Measurements from ENCODE around the gene TRIML1.

Gene TRIML1

DNA sequence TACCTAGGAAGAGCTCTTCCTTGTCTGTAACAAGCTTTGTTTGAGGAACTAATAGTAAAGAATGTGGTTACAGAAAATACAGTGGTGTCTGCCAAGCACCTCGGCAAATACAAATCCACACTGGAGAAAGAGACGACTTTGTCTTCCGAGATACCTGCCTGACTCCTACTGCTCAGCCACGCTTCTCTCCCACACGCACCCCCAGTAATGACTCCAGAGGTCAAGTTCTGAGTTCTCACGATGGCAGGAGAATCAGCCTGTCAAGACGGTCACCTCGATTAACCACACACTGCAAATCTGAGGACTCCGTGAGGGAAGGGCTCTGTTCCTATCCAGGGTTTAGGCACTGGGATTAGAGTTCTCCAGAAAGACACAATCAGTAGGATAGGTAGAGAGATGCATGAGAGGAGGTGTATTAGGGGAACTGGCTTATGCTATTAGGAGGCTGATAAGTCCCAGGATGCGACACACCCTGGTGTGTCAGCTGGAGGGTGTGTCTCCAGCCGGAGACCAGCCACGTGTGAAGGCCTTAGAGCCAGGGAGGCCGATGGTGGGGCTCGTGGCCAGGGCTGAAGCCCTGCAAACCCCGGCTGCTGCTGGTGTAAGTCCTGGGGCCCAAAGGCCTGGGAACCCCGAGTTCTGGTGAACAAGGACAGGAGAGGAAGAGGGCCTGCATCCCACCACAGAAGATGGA, 21.5 kb upstream of the TRIML1 start:
- no peaks in the 10 kb centered on the region for H3K9me3 ChIP-seq (ENCODE audit: control insufficient read depth in 1 of 2, low read length in 2 of 2)
- H3K4me3 ChIP-seq (ENCODE audit: low read depth in 1 of 2, low read length in 2 of 2), result no peak overlapping the region
- H3K4me1 ChIP-seq (ENCODE audit: control insufficient read depth in 1 of 2, insufficient read depth in 2 of 2, low read length in 2 of 2), result no peaks in the 10 kb centered on the region
- H3K36me3 ChIP-seq (ENCODE audit: control insufficient read depth in 1 of 2, insufficient read depth in 2 of 2, low read length in 2 of 2), result no peaks in the 10 kb centered on the region
- no peaks in the 10 kb centered on the region for H3K27me3 ChIP-seq (ENCODE audit: control insufficient read depth in 1 of 2, insufficient read depth in 2 of 2, low read length in 2 of 2)
- H3K27ac ChIP-seq (ENCODE audit: low read depth, low read length), result no peak overlapping the region
- H3K9ac ChIP-seq (ENCODE audit: low read depth in 1 of 2, low read length in 2 of 2), result no peak overlapping the region

DNA sequence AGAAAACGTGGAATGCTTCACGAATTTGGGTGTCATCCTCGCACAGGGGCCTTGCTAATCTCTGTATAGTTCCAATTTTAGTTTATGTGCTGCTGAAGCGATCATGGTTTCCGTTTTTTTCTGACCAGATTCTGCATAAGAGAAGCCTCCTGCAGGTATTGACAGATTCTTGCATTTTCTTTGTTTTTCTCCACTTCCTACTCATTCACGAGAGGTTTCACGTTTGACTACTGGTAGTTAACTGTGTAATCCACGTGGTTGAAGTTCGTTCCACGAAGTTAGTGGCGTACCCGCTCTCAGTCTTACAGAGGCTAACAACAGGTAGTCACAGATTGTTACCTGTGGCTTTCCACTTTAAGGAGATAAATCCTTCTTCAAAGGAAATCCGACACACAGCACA, 17.7 kb upstream of the TRIML1 start:
- Histone ChIP-seq H3K27ac (ENCODE audit: low read depth, low read length) (no peak overlapping the region), H3K36me3 (ENCODE audit: control insufficient read depth in 1 of 2, insufficient read depth in 2 of 2, low read length in 2 of 2) (no peaks in the 10 kb centered on the region), H3K9ac (ENCODE audit: low read depth in 1 of 2, low read length in 2 of 2) (no peak overlapping the region), H3K4me1 (ENCODE audit: control insufficient read depth in 1 of 2, insufficient read depth in 2 of 2, low read length in 2 of 2) (no peaks in the 10 kb centered on the region), H3K4me3 (ENCODE audit: low read depth in 1 of 2, low read length in 2 of 2) (no peak overlapping the region), H3K9me3 (ENCODE audit: control insufficient read depth in 1 of 2, low read length in 2 of 2) (no peaks in the 10 kb centered on the region), H3K27me3 (ENCODE audit: control insufficient read depth in 1 of 2, insufficient read depth in 2 of 2, low read length in 2 of 2) (no peaks in the 10 kb centered on the region)

DNA sequence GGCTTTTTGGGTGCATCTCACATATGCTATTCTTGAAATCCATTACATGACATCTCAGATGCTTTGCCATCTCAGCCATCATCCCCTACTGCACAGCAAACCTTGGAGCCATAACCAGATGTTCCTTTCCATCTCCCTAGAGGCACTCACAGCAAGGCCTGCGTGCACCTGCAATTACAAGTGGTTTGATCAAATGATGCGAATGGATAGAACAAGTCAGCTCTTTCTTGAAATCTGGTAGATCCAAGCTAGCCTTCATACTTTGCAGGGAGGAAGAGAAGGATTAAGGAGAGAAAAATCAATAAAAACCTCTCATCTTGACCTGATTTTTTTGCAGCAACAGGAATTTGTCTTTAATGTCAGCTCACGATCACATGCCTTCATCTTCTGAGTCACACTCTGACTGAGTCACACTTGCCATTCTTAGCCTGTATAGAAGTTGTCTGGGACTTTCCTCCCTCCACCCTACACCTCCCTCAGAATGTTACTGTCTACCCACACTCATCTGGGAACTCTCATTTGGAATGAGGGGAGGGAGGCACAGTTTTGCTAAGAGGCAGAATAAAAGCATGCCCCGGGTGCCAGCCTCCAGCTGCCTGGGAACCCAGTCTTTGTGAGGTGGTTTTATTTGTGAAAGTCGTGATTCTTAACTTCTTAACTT, 11.9 kb upstream of the TRIML1 start:
- H3K36me3 ChIP-seq (ENCODE audit: control insufficient read depth in 1 of 2, insufficient read depth in 2 of 2, low read length in 2 of 2), result no peaks in the 10 kb centered on the region
- H3K9me3 ChIP-seq (ENCODE audit: control insufficient read depth in 1 of 2, low read length in 2 of 2), result no peaks in the 10 kb centered on the region
- no peaks in the 10 kb centered on the region for H3K27me3 ChIP-seq (ENCODE audit: control insufficient read depth in 1 of 2, insufficient read depth in 2 of 2, low read length in 2 of 2)
- no peaks in the 10 kb centered on the region for H3K4me1 ChIP-seq (ENCODE audit: control insufficient read depth in 1 of 2, insufficient read depth in 2 of 2, low read length in 2 of 2)
- H3K9ac ChIP-seq (ENCODE audit: low read depth in 1 of 2, low read length in 2 of 2), result no peak overlapping the region
- H3K27ac ChIP-seq (ENCODE audit: low read depth, low read length), result no peak overlapping the region
- H3K4me3 ChIP-seq (ENCODE audit: low read depth in 1 of 2, low read length in 2 of 2), result no peak overlapping the region

DNA sequence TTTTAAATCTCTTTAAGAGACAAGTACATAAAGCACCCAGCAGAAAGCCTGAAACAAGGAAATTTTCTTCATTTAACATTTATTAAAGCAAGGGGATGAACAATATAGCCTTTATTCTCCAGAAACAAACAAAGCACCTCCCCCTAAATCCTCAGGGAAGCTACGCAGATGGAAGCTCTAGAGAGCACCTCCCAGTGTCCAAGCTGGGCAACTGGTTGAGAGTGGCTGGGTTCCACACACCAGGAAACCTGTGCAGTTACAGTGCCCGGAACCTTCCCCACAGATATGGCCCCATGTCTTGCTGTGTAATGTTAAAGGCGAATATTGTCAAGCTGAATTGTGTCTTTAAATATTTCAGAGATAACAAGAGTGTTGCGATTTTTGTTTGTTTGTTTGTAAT, 8.9 kb upstream of the TRIML1 start:
- no peaks in the 10 kb centered on the region for H3K9me3 ChIP-seq (ENCODE audit: control insufficient read depth in 1 of 2, low read length in 2 of 2)

DNA sequence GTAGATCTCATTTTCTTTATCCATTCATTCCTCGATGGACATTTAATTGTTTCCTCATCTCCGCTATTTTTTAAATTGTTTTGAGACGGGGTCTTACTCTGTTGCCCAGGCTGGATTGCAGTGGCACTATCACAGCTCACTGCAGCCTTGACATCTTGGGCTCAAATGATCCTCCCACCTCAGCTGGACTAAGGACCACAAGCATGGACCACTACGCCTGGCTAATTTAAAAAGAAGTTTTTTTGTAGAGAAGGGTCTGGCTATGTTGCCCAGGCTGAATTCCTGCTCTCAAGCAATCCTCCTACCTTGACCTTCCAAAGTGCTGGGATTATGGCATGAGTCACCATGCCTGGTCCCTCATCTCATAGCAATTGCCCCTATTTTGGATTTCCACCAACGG, 7.0 kb upstream of the TRIML1 start:
- Histone ChIP-seq H3K9me3 (ENCODE audit: control insufficient read depth in 1 of 2, low read length in 2 of 2) (no peaks in the 10 kb centered on the region), H3K9ac (ENCODE audit: low read depth in 1 of 2, low read length in 2 of 2) (no peak overlapping the region), H3K27me3 (ENCODE audit: control insufficient read depth in 1 of 2, insufficient read depth in 2 of 2, low read length in 2 of 2) (no peaks in the 10 kb centered on the region), H3K4me3 (ENCODE audit: low read depth in 1 of 2, low read length in 2 of 2) (no peak overlapping the region), H3K36me3 (ENCODE audit: control insufficient read depth in 1 of 2, insufficient read depth in 2 of 2, low read length in 2 of 2) (no peaks in the 10 kb centered on the region), H3K27ac (ENCODE audit: low read depth, low read length) (no peak overlapping the region), H3K4me1 (ENCODE audit: control insufficient read depth in 1 of 2, insufficient read depth in 2 of 2, low read length in 2 of 2) (no peaks in the 10 kb centered on the region)

More for the DNA sequence above, 8.9 kb upstream of the TRIML1 start:
- Histone ChIP-seq H3K27me3 (ENCODE audit: control insufficient read depth in 1 of 2, insufficient read depth in 2 of 2, low read length in 2 of 2) (no peaks in the 10 kb centered on the region), H3K27ac (ENCODE audit: low read depth, low read length) (no peak overlapping the region), H3K4me1 (ENCODE audit: control insufficient read depth in 1 of 2, insufficient read depth in 2 of 2, low read length in 2 of 2) (no peaks in the 10 kb centered on the region), H3K36me3 (ENCODE audit: control insufficient read depth in 1 of 2, insufficient read depth in 2 of 2, low read length in 2 of 2) (no peaks in the 10 kb centered on the region), H3K4me3 (ENCODE audit: low read depth in 1 of 2, low read length in 2 of 2) (no peak overlapping the region), H3K9ac (ENCODE audit: low read depth in 1 of 2, low read length in 2 of 2) (no peak overlapping the region)

DNA sequence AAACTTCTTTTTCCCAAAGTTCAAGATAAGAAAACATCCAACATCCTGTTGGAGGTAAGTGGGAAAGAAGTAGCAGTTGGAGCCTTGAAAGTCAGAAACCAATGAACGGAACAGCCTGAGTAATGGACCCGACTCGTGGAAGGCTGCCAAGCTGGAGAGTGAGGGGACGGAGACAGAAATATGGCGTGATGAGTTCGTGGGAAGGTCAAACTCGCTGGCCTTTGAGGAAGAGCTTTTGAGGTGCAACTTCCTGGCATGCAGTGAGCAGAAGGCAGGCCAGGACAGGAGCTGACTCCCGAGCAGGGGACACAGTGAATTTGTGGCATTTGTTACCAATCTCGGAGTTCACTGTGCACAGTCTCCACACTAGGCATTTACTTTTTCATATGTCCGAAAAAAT, 1.0 kb upstream of the TRIML1 start:
- Histone ChIP-seq H3K9ac (ENCODE audit: low read depth in 1 of 2, low read length in 2 of 2) (no peak overlapping the region), H3K9me3 (ENCODE audit: control insufficient read depth in 1 of 2, low read length in 2 of 2) (no peaks in the 10 kb centered on the region), H3K4me1 (ENCODE audit: control insufficient read depth in 1 of 2, insufficient read depth in 2 of 2, low read length in 2 of 2) (no peaks in the 10 kb centered on the region), H3K4me3 (ENCODE audit: low read depth in 1 of 2, low read length in 2 of 2) (no peak overlapping the region), H3K36me3 (ENCODE audit: control insufficient read depth in 1 of 2, insufficient read depth in 2 of 2, low read length in 2 of 2) (no peaks in the 10 kb centered on the region), H3K27me3 (ENCODE audit: control insufficient read depth in 1 of 2, insufficient read depth in 2 of 2, low read length in 2 of 2) (no peaks in the 10 kb centered on the region), H3K27ac (ENCODE audit: low read depth, low read length) (no peak overlapping the region)

DNA sequence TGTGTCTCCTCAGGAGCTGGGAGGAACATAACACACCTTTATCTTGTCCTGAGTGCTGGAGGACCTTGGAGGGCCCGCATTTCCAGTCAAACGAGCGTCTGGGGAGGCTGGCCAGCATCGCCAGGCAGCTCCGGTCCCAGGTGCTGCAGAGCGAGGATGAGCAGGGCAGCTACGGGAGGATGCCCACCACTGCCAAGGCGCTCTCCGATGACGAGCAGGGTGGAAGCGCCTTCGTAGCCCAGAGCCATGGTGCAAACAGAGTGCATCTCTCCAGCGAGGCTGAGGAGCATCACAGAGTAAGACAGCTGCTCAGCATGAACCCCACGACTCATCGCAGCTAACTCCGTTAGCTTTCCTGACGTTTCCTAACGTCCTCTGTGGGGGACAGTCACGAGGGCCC, 430 bp downstream of the TRIML1 start:
- no peaks in the 10 kb centered on the region for H3K9me3 ChIP-seq (ENCODE audit: control insufficient read depth in 1 of 2, low read length in 2 of 2)
- no peaks in the 10 kb centered on the region for H3K4me1 ChIP-seq (ENCODE audit: control insufficient read depth in 1 of 2, insufficient read depth in 2 of 2, low read length in 2 of 2)
- no peak overlapping the region for H3K4me3 ChIP-seq (ENCODE audit: low read depth in 1 of 2, low read length in 2 of 2)
- H3K9ac ChIP-seq (ENCODE audit: low read depth in 1 of 2, low read length in 2 of 2), result no peak overlapping the region
- no peak overlapping the region for H3K27ac ChIP-seq (ENCODE audit: low read depth, low read length)
- H3K27me3 ChIP-seq (ENCODE audit: control insufficient read depth in 1 of 2, insufficient read depth in 2 of 2, low read length in 2 of 2), result no peaks in the 10 kb centered on the region
- H3K36me3 ChIP-seq (ENCODE audit: control insufficient read depth in 1 of 2, insufficient read depth in 2 of 2, low read length in 2 of 2), result no peaks in the 10 kb centered on the region

DNA sequence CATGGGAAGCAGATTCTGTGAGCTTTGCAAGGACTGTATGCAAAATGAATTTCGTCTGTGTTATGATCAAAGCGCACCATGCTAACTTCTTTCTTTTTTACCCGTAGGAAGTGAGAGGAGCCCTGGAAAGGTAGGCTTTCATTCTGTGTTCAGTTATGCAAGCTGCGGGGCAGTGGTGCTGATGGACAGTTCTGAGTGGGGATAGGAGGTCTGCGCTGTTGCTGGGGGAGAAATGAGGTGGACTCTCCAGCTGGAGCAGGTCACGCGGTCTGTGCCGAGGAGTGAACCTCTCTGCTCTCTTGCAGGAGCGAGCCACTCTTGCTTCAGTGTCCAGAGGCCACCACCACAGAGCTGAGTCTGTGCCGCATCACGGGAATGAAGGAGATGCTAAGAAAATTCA, 4.5 kb downstream of the TRIML1 start:
- Histone ChIP-seq H3K36me3 (ENCODE audit: control insufficient read depth in 1 of 2, insufficient read depth in 2 of 2, low read length in 2 of 2) (no peaks in the 10 kb centered on the region), H3K9me3 (ENCODE audit: control insufficient read depth in 1 of 2, low read length in 2 of 2) (no peaks in the 10 kb centered on the region), H3K27me3 (ENCODE audit: control insufficient read depth in 1 of 2, insufficient read depth in 2 of 2, low read length in 2 of 2) (no peaks in the 10 kb centered on the region), H3K27ac (ENCODE audit: low read depth, low read length) (no peak overlapping the region), H3K9ac (ENCODE audit: low read depth in 1 of 2, low read length in 2 of 2) (no peak overlapping the region), H3K4me1 (ENCODE audit: control insufficient read depth in 1 of 2, insufficient read depth in 2 of 2, low read length in 2 of 2) (no peaks in the 10 kb centered on the region), H3K4me3 (ENCODE audit: low read depth in 1 of 2, low read length in 2 of 2) (no peak overlapping the region)

DNA sequence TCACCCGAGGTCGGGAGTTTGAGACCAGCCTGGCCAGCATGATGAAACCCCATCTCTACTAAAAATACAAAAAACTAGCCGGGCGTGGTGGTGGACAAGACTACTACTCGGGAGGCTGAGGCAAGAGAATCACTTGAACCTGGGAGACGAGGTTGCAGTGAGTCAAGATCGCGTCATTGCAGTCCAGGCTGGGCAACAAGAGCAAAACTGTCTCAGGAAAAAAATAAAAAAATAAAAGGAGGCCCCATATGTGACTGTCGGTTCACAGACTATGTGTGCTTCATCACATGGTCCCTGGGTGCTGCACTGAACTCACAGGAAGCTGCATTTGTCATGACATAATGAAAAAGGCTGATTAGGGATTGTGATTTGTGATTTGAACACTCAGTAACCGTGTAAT, 6.4 kb downstream of the TRIML1 start:
- Histone ChIP-seq H3K4me1 (ENCODE audit: control insufficient read depth in 1 of 2, insufficient read depth in 2 of 2, low read length in 2 of 2) (no peaks in the 10 kb centered on the region), H3K27ac (ENCODE audit: low read depth, low read length) (no peak overlapping the region), H3K27me3 (ENCODE audit: control insufficient read depth in 1 of 2, insufficient read depth in 2 of 2, low read length in 2 of 2) (no peaks in the 10 kb centered on the region), H3K9ac (ENCODE audit: low read depth in 1 of 2, low read length in 2 of 2) (no peak overlapping the region), H3K4me3 (ENCODE audit: low read depth in 1 of 2, low read length in 2 of 2) (no peak overlapping the region), H3K9me3 (ENCODE audit: control insufficient read depth in 1 of 2, low read length in 2 of 2) (no peaks in the 10 kb centered on the region), H3K36me3 (ENCODE audit: control insufficient read depth in 1 of 2, insufficient read depth in 2 of 2, low read length in 2 of 2) (no peaks in the 10 kb centered on the region)

DNA sequence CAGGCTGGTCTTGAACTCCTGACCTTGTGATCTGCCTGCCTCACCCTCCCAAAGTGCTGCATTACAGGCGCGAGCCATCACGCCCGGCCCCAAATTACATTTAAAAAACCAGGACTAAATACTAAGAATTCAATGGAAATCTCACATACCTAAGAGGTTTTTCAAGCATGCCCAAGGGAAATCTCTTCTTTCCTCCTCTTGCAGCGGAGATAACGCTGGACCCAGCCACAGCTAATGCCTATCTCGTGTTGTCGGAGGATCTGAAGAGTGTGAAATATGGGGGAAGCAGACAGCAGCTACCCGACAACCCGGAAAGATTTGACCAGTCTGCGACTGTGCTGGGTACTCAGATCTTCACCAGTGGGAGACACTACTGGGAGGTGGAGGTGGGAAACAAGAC, 7.4 kb downstream of the TRIML1 start:
- no peaks in the 10 kb centered on the region for H3K36me3 ChIP-seq (ENCODE audit: control insufficient read depth in 1 of 2, insufficient read depth in 2 of 2, low read length in 2 of 2)
- no peak overlapping the region for H3K9ac ChIP-seq (ENCODE audit: low read depth in 1 of 2, low read length in 2 of 2)
- no peaks in the 10 kb centered on the region for H3K27me3 ChIP-seq (ENCODE audit: control insufficient read depth in 1 of 2, insufficient read depth in 2 of 2, low read length in 2 of 2)
- H3K27ac ChIP-seq (ENCODE audit: low read depth, low read length), result no peak overlapping the region
- no peaks in the 10 kb centered on the region for H3K4me1 ChIP-seq (ENCODE audit: control insufficient read depth in 1 of 2, insufficient read depth in 2 of 2, low read length in 2 of 2)
- no peak overlapping the region for H3K4me3 ChIP-seq (ENCODE audit: low read depth in 1 of 2, low read length in 2 of 2)
- no peaks in the 10 kb centered on the region for H3K9me3 ChIP-seq (ENCODE audit: control insufficient read depth in 1 of 2, low read length in 2 of 2)

Measured in duodenal mucosa (tissue), 2 donors.